ENCODE data around the gene ESRRG.

Gene ESRRG

DNA sequence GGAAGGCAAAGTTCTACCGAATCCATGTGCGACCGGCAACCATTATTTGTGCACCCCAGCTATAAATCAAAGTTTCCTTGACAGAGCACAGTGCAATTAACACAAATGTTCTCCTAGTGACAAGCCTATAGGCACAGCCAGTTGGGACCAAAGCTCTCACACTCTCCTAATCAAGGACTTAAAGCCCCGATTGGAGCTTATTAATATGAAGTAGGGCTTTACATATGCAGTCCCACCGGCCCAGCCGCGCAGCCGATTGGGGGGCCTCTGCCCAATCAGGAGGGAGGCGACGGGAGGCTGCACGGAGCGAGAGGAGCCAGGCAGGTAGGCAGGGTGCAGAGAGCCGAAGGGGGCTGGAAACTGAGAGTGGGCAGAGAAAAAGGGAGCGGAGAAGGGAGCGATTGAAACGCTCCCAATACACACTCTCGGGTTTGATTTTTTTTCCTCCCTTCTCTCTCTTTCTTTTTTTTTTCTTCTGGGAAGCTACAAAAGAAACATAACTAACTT, at the start of gene ESRRG:
TSS of gene ESRRG (minus strand) at position 156 of the 507 bp plus-strand sequence. CDS start at position 26, 130 bp downstream.
- no peak within 1 kb of the TSS; the same call in 1 of the 2 replicates for H3K4me3 ChIP-seq (ENCODE audit: low read length)
- no peak for TF ChIP-seq ZNF274 (IDR thresholded peaks at IDR 0.05; ENCODE audit: low read depth, low read length)

DNA sequence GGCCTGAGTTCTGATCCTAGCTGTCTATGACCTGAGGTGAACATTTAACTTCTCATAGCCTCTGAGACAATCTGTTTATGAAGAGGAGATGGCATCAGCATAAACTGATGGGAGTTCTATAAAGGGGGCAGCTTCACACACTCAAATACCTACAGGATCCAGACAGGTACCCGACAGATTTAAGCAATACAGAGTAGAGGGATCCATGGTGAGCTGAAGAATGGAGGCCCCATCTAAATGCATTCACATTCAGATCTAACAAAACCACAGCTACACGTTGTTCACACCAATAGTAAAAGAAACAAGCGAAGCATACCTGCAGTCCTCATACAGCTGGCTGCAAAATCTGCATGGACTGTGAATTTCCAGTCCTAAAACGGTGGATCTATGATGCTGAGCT, 48.7 kb upstream of the ESRRG start:
- TF ChIP-seq ZNF274 (IDR thresholded peaks at IDR 0.05; ENCODE audit: low read depth, low read length), result no peak
- H3K4me3 ChIP-seq (ENCODE audit: low read length), result no peak overlapping the region

GRCh38 chr1:216766633-216767327, 43.6 kb upstream of the ESRRG start:
- no peak overlapping the region for H3K4me3 ChIP-seq (ENCODE audit: low read length)
- no peak for TF ChIP-seq ZNF274 (IDR thresholded peaks at IDR 0.05; ENCODE audit: low read depth, low read length)

DNA sequence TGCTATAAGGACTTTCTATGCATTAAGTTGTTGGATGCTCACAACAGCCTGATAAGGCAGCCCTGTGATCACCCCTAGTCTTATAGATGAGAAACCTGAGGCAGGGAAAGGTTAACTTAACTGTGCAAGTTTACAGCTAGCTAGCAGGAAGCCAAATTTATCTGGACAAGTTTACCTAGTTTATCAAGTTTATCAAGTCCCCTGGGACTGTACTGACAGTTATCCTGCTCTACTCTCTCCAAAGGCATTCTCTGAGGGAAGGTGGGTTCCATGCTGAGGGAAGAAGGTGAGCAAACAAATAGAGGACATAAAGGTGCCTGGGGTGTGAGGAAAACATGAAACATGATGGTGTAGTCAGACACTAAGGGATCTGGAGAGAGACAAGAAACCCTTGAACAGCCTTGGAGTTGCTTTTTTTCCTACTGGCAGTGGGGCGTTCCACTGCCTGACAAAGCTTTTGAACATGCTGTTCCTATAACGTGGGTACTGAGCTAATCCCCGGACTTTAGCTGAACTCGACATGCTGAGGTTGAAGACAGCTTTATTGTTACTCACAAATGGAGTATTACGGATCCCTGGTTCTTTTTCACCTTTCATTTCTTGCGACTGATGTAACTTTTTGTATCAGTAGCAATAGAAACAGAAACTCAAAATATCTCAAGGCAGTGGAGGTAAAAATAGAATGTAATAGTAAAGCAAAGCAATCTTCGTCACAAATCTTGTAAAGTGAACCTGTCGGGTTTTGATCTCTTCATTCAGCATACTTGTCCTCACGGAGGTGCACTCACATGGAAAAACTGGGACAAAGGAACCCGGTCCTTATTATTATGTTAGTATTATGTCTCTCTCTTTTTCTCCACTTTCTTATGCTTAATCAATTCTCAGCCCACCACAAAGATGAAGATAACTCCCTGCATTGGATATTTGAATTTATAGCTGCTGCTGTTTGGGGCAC, 42.4 kb upstream of the ESRRG start:
- TF ChIP-seq ZNF274 (IDR thresholded peaks at IDR 0.05; ENCODE audit: low read depth, low read length), result no peak
- no peak overlapping the region for H3K4me3 ChIP-seq (ENCODE audit: low read length)

GRCh38 chr1:216758161-216758560, 34.9 kb upstream of the ESRRG start:
- TF ChIP-seq ZNF274 (IDR thresholded peaks at IDR 0.05; ENCODE audit: low read depth, low read length), result no peak
- no peak overlapping the region for H3K4me3 ChIP-seq (ENCODE audit: low read length)

GRCh38 chr1:216757110-216757509, 33.9 kb upstream of the ESRRG start:
- no peak for TF ChIP-seq ZNF274 (IDR thresholded peaks at IDR 0.05; ENCODE audit: low read depth, low read length)
- H3K4me3 ChIP-seq (ENCODE audit: low read length), result no peak overlapping the region

- TF ChIP-seq ZNF274 (IDR thresholded peaks at IDR 0.05; ENCODE audit: low read depth, low read length), result no peak
- no peak overlapping the region for H3K4me3 ChIP-seq (ENCODE audit: low read length)
Observed at GRCh38 chr1:216750961-216751360, 27.7 kb upstream of the ESRRG start.

DNA sequence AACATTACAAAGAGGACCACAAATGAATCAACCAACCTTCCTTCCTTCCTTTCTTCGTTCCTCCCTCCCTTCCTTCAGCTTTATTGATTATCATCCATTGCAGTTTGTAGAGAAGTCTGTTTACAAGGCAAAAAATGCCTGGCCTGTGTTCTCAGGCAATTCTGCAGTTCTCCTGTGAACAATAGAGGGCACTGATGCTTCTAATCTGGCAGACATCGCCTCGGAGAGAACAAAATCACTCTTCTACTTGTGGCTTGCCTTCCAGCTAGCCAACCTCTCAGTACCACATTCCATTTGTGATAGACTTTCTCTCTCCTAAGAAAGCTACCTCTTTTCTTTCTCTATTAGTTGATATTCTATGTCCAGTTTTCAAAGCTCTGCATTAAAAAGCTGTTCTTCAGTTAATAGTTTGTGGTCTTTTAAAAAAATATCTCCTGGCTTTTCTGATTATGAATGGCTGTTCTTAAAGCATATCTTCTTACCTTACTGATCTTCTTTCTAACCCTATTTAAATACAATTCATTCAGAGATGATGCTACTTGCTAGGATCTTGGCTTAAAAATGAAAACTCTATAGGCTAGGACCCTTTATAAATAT, 26.9 kb upstream of the ESRRG start:
- TF ChIP-seq ZNF274 (IDR thresholded peaks at IDR 0.05; ENCODE audit: low read depth, low read length), result no peak
- no peak overlapping the region for H3K4me3 ChIP-seq (ENCODE audit: low read length)

GRCh38 chr1:216749232-216749631, 26.0 kb upstream of the ESRRG start:
- no peak overlapping the region for H3K4me3 ChIP-seq (ENCODE audit: low read length)
- no peak for TF ChIP-seq ZNF274 (IDR thresholded peaks at IDR 0.05; ENCODE audit: low read depth, low read length)

DNA sequence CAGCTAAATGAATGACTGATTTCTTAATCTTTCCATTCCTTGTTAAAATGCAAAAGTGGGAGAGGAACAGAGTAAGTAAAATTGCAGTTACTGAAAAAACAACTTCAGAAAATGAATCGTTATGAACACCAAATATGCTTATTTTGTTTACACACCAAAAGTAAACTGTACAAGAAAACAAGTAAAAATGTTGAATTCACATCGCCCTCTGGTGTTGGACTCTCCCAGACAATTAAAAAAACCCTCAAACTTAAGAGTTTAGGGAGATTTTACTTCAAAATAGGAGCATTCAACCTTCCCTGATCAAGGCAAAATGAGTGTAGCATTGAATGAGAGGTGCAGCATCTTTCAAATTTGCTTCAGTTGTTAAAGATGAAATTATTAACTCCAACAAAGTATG, 19.4 kb upstream of the ESRRG start:
- no peak for TF ChIP-seq ZNF274 (IDR thresholded peaks at IDR 0.05; ENCODE audit: low read depth, low read length)
- no peak overlapping the region for H3K4me3 ChIP-seq (ENCODE audit: low read length)

- H3K4me3 ChIP-seq (ENCODE audit: low read length), result no peak overlapping the region
- TF ChIP-seq ZNF274 (IDR thresholded peaks at IDR 0.05; ENCODE audit: low read depth, low read length), result no peak
Observed at GRCh38 chr1:216740331-216740730, 17.1 kb upstream of the ESRRG start.

DNA sequence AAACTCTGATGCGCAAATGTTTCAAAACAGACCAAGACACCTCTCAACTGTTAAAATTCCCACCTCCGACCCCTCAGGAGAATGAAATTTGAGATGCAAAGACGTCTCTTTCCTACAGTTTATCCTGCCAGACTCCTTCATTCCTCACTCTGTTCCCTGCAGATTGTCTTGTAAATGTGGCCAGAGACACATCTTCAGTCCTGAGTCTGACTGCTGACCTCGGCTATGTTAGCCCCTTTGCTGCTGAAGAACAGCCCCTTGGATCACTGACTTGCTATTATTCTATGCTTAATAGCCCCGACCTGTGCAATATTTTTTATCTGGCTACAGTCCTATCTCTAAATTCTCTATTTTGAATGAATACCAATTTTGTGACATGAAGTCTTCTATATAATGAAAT, 16.6 kb upstream of the ESRRG start:
- no peak for TF ChIP-seq ZNF274 (IDR thresholded peaks at IDR 0.05; ENCODE audit: low read depth, low read length)
- H3K4me3 ChIP-seq (ENCODE audit: low read length), result no peak overlapping the region

- TF ChIP-seq ZNF274 (IDR thresholded peaks at IDR 0.05; ENCODE audit: low read depth, low read length), result no peak
- H3K4me3 ChIP-seq (ENCODE audit: low read length), result no peak overlapping the region
Observed at GRCh38 chr1:216732121-216732520, 8.9 kb upstream of the ESRRG start.

GRCh38 chr1:216731562-216731961, 8.3 kb upstream of the ESRRG start:
- H3K4me3 ChIP-seq (ENCODE audit: low read length), result no peak overlapping the region
- no peak for TF ChIP-seq ZNF274 (IDR thresholded peaks at IDR 0.05; ENCODE audit: low read depth, low read length)

Measured in GM08714 (cell line).